HT-29 (cell line): ENCODE data around the gene QRICH2. TPM values are rescaled to one million over a fixed set of nuclear protein-coding genes. Genes with fewer than 3 reads are reported as not detected.
A peak's percentile ranks its signal among the peaks of the same experiment; 100 is the strongest.
"Not testable (repeated sequence)": the region's sequence is repeated elsewhere in the genome, so short reads cannot be mapped to it uniquely, and the experiment has no call there.

ENCODE experiments used
- DNase-seq: peaks from one replicate; pipeline ENCODE4 v3.0.0-alpha.2; 2015; ENCODE audit warnings: low spot score
- total RNA-seq: library from RNA; depleted of rRNA; stranded (reverse); fragments of >200 nt; shearing (Covaris generic); gene quantifications from 2 replicates; pipeline ENCODE4 v1.2.3, GENCODE V29; 2014

The QRICH2 gene
- total RNA-seq, 1 experiment from 2014 or later, result 0.05 TPM

- peak; percentile 73 for DNase-seq
These were observed 23.0 kb upstream of the QRICH2 start for GRCh38 chr17:76331083-76331482.

- no peak for DNase-seq
These were observed 21.6 kb upstream of the QRICH2 start for GRCh38 chr17:76329664-76330063.

- DNase-seq, result no peak
These were observed 19.6 kb upstream of the QRICH2 start for GRCh38 chr17:76327696-76328095.

- no peak for DNase-seq
These were observed 18.2 kb upstream of the QRICH2 start for GRCh38 chr17:76326306-76326705.

- DNase-seq, result no peak
These were observed 10.5 kb upstream of the QRICH2 start for GRCh38 chr17:76318586-76318985.

- DNase-seq, result no peak
These were observed 9.5 kb upstream of the QRICH2 start for GRCh38 chr17:76317535-76317934.

- no peak for DNase-seq
These were observed 6.5 kb upstream of the QRICH2 start for GRCh38 chr17:76314392-76315227.

GRCh38 chr17:76312735-76313134 is 4.7 kb upstream of the QRICH2 start:
- no peak for DNase-seq

GRCh38 chr17:76309461-76309860 is 1.4 kb upstream of the QRICH2 start:
- no peak for DNase-seq

GRCh38 chr17:76307299-76307965 is 644 bp downstream of the QRICH2 start:
- no peak for DNase-seq

GRCh38 chr17:76305135-76305454 is 3.0 kb downstream of the QRICH2 start:
- not testable (repeated sequence) for DNase-seq

GRCh38 chr17:76304226-76305134 is 3.6 kb downstream of the QRICH2 start:
- no peak for DNase-seq

GRCh38 chr17:76297436-76297835 is 10.6 kb downstream of the QRICH2 start:
- no peak for DNase-seq

- no peak for DNase-seq
These were observed 11.2 kb downstream of the QRICH2 start for GRCh38 chr17:76296889-76297288.

- no peak for DNase-seq
These were observed 11.9 kb downstream of the QRICH2 start for GRCh38 chr17:76296186-76296585.

- DNase-seq, result no peak
These were observed 15.0 kb downstream of the QRICH2 start for GRCh38 chr17:76293106-76293505.

- DNase-seq, result no peak
These were observed 15.5 kb downstream of the QRICH2 start for GRCh38 chr17:76292567-76292966.

- DNase-seq, result no peak
These were observed 26.3 kb downstream of the QRICH2 start for GRCh38 chr17:76281573-76282371.

- no peak for DNase-seq
These were observed 27.4 kb downstream of the QRICH2 start for GRCh38 chr17:76280650-76281049.

- DNase-seq, result no peak
These were observed 28.3 kb downstream of the QRICH2 start for GRCh38 chr17:76279742-76280287.
